Fibroblast of skin of scalp (primary cell): ENCODE data around the gene NANP.
"Not testable (repeated sequence)": the region's sequence is repeated elsewhere in the genome, so short reads cannot be mapped to it uniquely, and the experiment has no call there.

Experiments
- DNase-seq: peaks from one replicate; pipeline ENCODE4 v3.0.0-alpha.2; 2013

The NANP gene

DNA sequence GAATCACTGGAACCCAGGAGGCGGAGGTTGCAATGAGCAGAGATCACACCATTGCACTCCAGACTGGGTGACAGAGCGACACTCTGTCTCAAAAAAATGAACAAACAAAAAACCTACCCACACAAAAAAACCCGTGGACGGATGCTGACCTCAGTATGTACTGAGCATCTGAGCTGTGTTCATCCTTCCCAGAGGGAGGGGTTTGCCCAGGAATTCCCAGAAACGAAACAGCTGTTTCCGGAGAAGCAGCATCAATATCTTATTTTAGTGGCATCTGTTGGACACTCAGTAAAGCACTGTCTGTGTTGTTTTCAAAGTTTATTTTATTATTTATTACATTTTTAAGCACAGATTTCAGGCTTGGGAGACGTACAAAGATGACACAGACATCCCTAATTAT lies 18.7 kb downstream of the NANP start:
- no peak for DNase-seq

GRCh38 chr20:25604611-25605010 lies 19.2 kb downstream of the NANP start:
- no peak for DNase-seq

GRCh38 chr20:25602914-25603309 lies 20.9 kb downstream of the NANP start:
- not testable (repeated sequence) for DNase-seq

DNA sequence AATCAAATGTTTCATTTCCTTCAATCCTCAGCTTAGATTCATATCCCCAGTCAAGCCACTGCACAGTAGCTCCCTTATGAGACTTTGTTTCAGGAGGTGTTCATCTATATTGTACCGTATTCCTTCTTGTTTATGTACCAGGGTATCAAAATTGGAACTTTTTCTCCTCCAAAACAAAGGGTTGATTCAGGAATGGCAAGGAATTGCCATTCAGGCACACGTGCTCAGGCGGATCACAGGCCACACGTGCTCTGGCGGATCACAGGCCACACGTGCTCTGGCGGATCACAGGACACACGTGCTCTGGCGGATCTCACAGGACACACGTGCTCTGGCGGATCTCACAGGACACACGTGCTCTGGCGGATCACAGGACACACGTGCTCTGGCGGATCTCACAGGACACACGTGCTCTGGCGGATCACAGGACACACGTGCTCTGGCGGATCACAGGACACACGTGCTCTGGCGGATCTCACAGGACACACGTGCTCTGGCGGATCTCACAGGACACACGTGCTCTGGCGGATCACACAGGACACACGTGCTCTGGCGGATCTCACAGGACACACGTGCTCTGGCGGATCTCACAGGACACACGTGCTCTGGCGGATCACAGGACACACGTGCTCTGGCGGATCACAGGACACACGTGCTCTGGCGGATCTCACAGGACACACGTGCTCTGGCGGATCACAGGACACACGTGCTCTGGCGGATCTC lies 21.5 kb downstream of the NANP start:
- DNase-seq = not testable (repeated sequence)

DNA sequence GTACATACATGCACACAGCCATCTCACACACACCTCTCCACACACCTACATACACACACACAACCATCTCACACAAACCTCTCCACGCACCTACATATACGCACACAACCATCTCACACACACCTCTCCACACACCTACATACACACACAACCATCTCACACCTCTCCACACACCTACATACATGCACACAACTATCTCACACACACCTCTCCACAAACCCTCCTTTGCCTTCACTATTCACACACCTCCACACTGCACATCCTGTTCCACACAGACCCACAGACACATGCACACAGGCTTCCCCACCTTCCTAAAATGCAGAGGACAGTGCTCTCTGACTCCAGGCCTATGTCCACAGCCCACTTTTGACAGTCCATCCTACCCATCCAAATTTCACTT lies 22.2 kb downstream of the NANP start:
- no peak for DNase-seq

DNA sequence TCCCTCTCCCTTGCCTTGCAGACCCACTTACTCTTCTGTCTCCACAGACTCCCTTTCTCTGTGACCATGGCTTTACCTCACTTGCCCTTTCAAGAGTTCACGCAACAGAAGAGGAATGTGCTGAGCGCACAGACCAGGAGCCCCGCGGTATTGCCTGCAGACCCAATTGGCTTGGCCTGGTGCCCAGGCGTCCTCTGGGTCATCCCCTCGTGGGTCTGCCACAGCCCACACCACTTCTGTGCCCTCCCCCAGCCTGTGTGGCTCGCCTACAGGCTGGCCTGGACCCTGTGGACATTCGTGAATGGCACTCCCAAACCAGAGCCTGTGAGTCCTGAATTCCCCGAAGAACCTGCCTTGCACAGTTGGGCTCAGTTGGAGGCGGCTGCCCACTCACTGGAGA lies 23.2 kb downstream of the NANP start:
- peak; percentile 22 for DNase-seq

GRCh38 chr20:25592135-25592852 lies 31.5 kb downstream of the NANP start:
- no peak for DNase-seq

DNA sequence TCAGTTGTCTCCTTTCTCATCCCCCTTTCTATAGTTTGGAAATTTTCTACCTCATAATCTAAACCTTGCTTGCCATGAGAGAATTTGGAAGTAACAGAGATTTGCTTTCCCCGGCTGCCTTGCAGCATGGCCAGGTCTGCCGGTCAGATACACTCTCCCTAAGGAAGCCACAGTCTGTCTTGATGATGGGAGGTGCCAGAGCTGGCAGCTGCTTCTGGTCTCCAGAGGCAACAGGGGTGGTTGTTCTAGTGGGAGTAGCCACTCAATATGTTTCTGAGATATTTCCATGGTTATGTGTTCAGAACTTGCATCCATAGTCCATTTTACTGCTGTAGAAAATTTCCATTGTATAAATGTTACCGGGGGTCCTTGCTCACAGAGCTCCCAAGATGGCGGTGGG lies 33.0 kb downstream of the NANP start:
- not testable (repeated sequence) for DNase-seq

DNA sequence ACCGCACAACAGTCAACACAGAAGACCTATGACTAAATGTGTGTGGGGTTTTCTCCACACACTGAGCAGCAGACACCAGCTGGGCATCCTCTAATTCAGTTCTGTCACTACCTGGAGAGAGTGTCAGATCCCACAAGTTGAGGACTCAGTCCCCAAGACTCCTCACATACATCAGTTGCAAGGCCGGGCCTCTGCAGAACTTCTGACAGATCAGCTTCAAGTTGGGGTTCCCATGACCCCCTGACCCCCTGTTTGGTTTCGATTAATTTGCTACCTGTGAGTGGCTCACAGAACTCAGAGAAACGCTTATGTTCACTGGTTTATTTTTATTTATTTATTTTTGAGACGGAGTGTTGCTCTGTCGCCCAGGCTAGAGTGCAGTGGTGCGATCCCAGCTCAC lies 35.3 kb downstream of the NANP start:
- no peak for DNase-seq

- DNase-seq = no peak
Observed at GRCh38 chr20:25587536-25587935, 36.3 kb downstream of the NANP start.

GRCh38 chr20:25586877-25587276 lies 36.9 kb downstream of the NANP start:
- DNase-seq = peak; percentile 19

DNA sequence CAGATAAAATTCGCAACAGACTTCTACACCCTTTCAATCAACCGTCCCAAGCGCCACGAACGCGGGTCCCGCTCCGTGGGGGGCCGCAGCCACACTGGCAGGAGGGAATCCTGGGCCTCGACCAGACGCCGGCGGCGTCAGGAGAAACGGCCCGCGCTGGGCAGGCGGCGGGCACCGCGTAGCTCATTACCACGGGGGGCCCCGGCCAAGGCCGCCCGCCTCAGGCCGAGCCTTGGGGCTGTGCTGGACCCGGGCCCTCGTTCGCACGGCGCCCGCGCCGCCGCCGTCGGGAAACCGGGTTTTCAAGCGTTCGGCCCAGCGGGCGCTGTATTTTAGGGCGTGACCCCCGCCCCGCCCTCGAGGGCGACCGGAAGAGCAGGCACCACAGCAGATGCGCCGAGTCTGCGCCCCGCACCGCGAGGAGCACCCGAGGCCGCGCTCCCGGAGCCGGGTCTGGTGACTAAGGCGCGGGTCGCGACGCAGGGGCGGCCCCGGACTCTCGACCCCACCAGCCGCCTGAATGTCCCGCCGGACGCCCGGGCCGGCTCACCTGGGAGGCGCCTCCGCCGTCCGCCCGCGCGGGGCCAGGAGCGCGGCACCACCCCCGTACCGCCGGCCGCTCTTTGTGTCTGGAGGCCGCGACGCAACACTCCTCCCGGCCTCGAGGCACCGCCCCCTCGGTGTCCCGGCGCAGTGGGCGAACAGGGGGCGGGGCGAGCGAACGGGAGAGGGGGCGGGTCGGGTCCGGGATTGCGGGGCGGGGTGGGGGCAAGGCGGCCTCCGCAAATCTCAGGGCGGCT lies 38.7 kb downstream of the NANP start, which contains the start of gene NINL:
Gene NINL, minus strand, starts transcription at position 627 of the 800 bp plus-strand sequence. CDS start 58,944 bp downstream, outside the sequence.
- peak; percentile 76 for DNase-seq

- DNase-seq = not testable (repeated sequence)
Observed at GRCh38 chr20:25583607-25584006, 40.2 kb downstream of the NANP start.

GRCh38 chr20:25580711-25581110 lies 43.1 kb downstream of the NANP start:
- no peak for DNase-seq

DNA sequence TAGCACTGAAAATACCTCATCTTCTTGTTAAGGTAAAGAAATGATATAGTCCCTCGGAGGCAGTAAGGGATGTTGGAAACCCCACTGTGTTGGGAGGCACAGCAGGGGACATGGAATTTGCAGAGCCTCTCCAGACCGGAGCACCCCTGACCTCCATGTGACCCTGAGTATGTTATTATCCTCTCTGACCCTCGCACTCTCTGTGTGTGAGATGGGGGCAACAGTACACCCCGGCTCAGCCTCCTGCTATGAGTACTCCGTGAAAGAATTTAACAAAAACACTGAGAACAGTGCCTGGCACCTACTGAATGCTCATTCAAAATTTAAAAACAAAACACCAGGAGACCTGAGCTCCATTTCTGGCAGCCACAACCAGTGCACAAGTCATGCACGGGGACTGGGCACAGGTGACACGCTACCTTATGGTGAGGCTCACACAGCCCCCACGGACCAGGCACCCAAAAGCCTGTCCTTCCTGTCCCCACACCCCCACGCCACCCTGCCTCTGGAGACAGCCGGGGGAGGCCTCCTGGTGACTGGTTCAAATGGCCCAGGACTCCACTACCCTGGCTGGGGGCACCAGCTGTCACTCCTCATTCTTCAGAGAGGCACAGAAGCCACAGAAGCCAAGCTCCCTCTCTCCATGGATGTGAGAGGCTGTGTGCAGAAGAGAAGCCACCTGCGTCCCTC lies 44.6 kb downstream of the NANP start:
- peak; percentile 37 for DNase-seq

GRCh38 chr20:25576783-25577530 lies 46.9 kb downstream of the NANP start:
- DNase-seq = no peak

- peak; percentile 14 for DNase-seq
Observed at GRCh38 chr20:25574411-25574810, 49.4 kb downstream of the NANP start.

- peak; percentile 32 for DNase-seq
Observed at GRCh38 chr20:25573288-25574251, 50.2 kb downstream of the NANP start.

GRCh38 chr20:25571817-25572216 lies 52.0 kb downstream of the NANP start:
- no peak for DNase-seq

- no peak for DNase-seq
Observed at GRCh38 chr20:25571240-25571639, 52.6 kb downstream of the NANP start.

- DNase-seq = no peak
Observed at GRCh38 chr20:25570148-25570530, 53.7 kb downstream of the NANP start.
